ENCODE results near the gene ATG10.
"Not testable (repeated sequence)": the region's sequence is repeated elsewhere in the genome, so short reads cannot be mapped to it uniquely, and the experiment has no call there.

- TF ChIP-seq, protein P1, sequence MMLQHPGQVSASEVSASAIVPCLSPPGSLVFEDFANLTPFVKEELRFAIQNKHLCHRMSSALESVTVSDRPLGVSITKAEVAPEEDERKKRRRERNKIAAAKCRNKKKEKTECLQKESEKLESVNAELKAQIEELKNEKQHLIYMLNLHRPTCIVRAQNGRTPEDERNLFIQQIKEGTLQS (IDR thresholded peaks at IDR 0.05; ENCODE audit: insufficient read depth, low read depth, low read length) = not testable (repeated sequence)
- not testable (repeated sequence) for TF ChIP-seq KDM5A (IDR thresholded peaks at IDR 0.05; ENCODE audit: low read length)
Observed at GRCh38 chr5:82139837-82140236, 168.0 kb downstream of the ATG10 start.

Measured in H1 (cell line).